ENCODE data around the gene OBSCN.

The OBSCN gene

DNA sequence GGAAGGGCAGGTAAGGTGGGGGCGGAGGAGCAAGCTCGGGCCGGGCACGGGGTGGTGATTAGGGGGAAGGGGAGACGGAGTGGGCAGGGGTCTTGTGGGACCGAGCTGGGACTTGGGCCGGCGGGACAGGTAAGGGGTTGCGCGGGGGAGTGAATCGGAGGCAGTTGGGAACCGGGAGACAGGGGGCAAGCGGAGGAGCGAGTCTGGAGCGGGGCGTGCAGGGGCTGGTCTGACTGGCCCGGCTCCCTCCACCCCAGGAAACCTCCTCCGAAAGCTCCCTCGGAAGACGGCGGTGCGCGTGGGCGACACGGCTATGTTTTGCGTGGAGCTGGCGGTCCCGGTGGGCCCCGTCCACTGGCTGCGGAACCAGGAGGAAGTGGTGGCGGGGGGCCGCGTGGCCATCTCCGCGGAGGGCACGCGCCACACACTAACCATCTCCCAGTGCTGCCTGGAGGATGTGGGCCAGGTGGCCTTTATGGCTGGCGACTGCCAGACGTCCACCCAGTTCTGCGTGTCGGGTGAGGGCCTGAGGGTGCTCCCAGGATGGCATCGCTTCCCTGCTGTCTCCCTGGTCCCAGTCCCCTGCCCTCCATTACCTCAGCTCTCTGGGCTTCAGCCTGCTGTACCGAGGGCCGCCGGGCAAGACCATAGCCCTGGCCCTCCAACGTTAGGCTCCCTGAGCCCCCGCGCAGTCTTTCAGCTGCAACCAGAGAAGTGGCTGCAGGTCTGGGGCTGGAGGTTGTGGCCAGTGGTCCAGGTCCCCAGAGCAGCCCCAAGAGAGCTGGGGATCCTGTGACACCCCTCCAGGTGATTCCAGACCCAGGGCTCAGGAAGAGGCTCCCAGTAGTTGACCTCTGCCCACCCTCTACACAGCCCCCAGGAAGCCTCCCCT lies 6.3 kb downstream of the OBSCN start:
- no peak for DNase-seq (ENCODE audit: low read depth)
- H3K4me3 ChIP-seq (ENCODE audit: low read depth, low read length), result peak overlapping the region; percentile 38
- TF ChIP-seq, protein P1, sequence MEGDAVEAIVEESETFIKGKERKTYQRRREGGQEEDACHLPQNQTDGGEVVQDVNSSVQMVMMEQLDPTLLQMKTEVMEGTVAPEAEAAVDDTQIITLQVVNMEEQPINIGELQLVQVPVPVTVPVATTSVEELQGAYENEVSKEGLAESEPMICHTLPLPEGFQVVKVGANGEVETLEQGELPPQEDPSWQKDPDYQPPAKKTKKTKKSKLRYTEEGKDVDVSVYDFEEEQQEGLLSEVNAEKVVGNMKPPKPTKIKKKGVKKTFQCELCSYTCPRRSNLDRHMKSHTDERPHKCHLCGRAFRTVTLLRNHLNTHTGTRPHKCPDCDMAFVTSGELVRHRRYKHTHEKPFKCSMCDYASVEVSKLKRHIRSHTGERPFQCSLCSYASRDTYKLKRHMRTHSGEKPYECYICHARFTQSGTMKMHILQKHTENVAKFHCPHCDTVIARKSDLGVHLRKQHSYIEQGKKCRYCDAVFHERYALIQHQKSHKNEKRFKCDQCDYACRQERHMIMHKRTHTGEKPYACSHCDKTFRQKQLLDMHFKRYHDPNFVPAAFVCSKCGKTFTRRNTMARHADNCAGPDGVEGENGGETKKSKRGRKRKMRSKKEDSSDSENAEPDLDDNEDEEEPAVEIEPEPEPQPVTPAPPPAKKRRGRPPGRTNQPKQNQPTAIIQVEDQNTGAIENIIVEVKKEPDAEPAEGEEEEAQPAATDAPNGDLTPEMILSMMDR (IDR thresholded peaks at IDR 0.05; ENCODE audit: control insufficient read depth, extremely low read depth, insufficient read depth), result no peak

DNA sequence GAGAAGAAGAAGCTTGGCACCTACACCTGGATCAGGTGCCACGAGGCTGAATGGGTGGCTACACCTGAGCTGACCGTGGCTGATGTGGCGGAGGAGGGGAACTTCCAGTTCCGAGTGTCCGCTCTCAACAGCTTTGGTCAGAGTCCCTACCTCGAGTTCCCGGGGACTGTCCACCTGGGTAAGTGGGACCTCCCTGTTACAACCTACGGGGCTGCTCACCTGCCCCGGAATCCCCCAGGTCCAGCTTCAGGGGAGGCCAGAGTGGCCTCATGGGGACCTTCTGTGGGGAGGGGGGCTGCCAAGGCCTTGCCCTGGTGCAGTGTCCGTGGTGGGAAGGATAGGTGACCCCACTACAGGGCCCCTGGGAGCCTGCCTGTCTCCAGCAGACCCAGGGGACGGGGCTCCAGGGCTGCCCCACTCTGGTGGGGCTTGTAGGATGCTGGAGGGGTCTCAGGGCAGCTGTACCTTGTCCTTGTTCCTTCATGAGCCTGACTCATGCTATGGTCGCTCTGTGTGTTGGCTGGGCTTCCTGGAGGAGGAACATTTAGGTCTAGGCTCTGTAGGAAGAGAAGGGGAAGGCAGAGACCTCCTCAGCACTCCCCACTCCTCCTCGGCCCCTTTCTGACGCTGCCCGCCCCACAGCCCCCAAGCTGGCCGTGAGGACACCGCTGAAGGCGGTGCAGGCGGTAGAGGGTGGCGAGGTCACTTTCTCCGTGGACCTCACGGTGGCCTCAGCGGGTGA lies 7.2 kb downstream of the OBSCN start:
- no peak for DNase-seq (ENCODE audit: low read depth)
- TF ChIP-seq, protein P1 (IDR thresholded peaks at IDR 0.05; ENCODE audit: control insufficient read depth, extremely low read depth, insufficient read depth), result no peak
- no peak overlapping the region for H3K4me3 ChIP-seq (ENCODE audit: low read depth, low read length)

DNA sequence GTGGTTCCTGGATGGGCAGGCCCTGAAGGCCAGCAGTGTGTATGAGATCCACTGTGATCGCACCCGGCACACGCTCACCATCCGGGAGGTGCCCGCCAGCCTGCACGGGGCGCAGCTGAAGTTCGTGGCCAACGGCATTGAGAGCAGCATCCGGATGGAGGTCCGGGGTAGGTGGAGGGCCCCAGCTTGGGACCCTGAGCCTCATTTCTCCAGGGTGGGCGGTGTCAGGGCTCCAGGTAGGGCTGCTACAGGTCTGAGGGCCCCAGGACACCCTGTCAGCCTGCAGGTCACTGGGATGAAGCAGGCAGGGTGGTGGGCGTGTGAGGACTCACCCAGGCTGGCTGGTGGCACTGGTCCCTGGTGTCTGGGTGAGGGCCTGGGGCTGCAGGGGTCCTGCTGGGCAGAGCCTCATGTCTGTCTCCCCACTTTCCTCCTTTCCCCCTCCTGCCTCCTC lies 7.8 kb downstream of the OBSCN start:
- no peak overlapping the region for H3K4me3 ChIP-seq (ENCODE audit: low read depth, low read length)
- DNase-seq (ENCODE audit: low read depth), result no peak
- TF ChIP-seq, protein P1 (IDR thresholded peaks at IDR 0.05; ENCODE audit: control insufficient read depth, extremely low read depth, insufficient read depth), result no peak

DNA sequence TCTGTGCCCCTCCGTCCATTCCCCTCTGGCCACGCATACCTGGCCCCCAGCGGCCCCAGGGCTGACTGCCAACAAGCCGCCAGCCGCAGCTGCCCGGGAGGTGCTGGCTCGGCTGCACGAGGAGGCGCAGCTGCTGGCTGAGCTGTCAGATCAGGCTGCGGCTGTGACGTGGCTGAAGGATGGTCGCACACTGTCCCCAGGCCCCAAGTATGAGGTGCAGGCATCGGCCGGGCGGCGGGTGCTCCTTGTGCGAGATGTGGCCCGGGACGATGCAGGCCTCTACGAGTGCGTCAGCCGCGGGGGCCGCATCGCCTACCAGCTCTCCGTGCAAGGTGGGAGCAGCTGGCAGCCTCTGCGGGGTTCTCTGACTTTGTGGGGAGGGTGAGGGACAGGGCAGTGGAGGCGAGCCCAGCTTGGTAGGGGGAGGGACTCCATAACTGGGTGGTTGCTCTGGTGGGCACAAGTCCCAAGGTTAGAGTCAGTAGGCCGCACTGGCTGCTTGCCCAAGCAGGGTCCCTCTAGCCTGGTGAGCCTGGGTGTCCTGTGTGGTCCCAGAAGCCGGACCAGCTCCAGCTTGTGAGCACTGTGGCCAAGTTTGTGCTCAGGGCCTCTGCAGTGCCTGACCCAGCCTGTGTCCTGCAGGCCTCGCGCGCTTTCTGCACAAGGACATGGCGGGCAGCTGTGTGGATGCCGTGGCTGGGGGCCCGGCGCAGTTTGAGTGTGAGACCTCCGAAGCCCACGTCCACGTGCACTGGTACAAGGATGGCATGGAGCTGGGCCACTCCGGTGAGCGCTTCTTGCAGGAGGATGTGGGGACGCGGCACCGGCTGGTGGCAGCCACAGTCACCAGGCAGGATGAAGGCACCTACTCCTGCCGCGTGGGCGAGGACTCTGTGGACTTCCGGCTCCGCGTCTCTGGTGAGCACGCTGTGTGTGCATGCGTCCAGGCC lies 8.8 kb downstream of the OBSCN start:
- no peak for DNase-seq (ENCODE audit: low read depth)
- TF ChIP-seq, protein P1 (IDR thresholded peaks at IDR 0.05; ENCODE audit: control insufficient read depth, extremely low read depth, insufficient read depth), result no peak
- no peak overlapping the region for H3K4me3 ChIP-seq (ENCODE audit: low read depth, low read length)

DNA sequence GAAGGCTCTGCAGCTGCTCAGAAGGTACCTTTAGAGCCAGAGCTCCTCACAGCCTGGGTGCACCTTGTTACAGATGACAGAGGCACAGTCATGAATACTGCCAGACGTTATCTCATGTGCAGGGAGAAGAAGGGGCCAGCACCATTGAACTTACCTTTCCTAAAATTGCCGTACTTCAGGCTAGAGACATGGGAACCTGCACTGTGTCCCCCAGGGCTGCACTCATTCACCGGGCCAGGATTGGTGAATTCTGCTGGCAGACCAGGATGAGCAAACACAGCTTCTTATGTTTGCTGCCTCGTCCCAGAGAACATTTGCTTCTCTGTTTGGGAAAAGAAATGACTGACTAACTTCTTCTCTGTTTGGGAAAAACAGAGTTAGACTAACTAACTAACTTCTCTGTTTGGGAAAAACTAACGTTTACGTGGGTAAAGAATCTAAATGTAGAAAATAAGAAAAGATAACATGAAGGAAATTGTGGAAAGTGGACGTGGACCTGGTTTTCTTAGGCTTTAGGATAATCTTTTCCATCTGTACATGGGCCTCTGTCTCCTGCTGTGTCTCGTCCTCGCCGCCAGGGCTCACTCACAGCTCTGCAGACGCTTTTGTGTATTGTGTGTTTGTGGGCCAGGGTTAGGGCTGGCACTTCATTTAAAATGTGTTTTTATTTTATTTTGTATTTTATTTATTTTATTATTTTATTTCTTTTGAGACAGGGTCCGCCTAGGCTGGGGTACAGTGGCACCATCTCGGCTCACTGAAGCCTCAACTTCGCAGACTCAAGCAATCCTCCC lies 9.9 kb downstream of the OBSCN start:
- TF ChIP-seq, protein P1 (IDR thresholded peaks at IDR 0.05; ENCODE audit: control insufficient read depth, extremely low read depth, insufficient read depth), result no peak
- H3K4me3 ChIP-seq (ENCODE audit: low read depth, low read length), result no peak overlapping the region
- no peak for DNase-seq (ENCODE audit: low read depth)

All from LNCaP clone FGC (cell line).